Esophagus muscularis mucosa (tissue), 3 donors: ENCODE measurements around the gene USF1.

Source experiments
- CTCF ChIP-seq, 3 experiments: fragments of 200-600 bp in 2 of 3; fragments of 450-650 bp in 1 of 3; sonication (generic) in 2 of 3; IDR thresholded peaks; one replicate each; pipeline ENCODE4 v1.5.1; 2017 to 2019; ENCODE audit warnings: antibody characterized with exemption in 3 of 3, mild to moderate bottlenecking in 2 of 3, moderate library complexity in 1 of 3
- POLR2A ChIP-seq: fragments of 450-650 bp; IDR thresholded peaks from one replicate; pipeline ENCODE4 v1.6.1; 2017; ENCODE audit warnings: antibody characterized with exemption, moderate library complexity, mild to moderate bottlenecking, low read depth

GRCh38 chr1:161081519-161081918 is 35.7 kb upstream of the USF1 start:
- TF ChIP-seq CTCF (IDR thresholded peaks at IDR 0.05) = no peak
- no peak for TF ChIP-seq POLR2A
